H54 (cell line): Measurements from ENCODE around the gene SWAP70.

ENCODE experiments used
- DNase-seq: peaks from one replicate; pipeline ENCODE4 v3.0.0; 2011; ENCODE audit warnings: low spot score, mixed read lengths; ENCODE audit not compliant: insufficient read length
- FAIRE-seq: peaks from 3 replicates; lab custom pipeline; 2011; peaks lifted over from hg19 to GRCh38; lab: Jason Lieb, UNC
- POLR2A ChIP-seq: IDR thresholded peaks from 2 replicates; pipeline ENCODE4 v1.6.1; 2011; ENCODE audit warnings: low read depth, mild to moderate bottlenecking, low read length

The SWAP70 gene

DNA sequence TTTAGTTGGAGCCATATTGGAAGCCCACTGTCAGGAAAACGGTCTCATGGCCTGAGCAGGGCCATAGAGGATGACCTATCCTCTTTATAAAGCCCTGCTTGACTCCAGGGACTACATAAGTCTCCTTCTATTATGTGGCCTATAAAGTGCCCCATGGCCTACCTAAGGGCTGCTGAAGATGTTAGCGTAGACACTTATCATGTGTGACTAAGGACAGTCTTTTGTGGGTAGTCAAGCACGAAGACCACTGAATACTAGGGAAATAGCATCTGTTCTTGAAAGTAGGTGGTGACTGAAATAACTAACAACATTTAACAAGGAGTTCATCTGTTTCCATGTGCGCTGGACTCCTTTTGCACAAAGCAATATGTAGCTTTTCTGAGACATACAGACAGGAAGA, 117.1 kb downstream of the SWAP70 start:
- FAIRE-seq, result no peak
- no peak for TF ChIP-seq POLR2A
- no peak for DNase-seq

DNA sequence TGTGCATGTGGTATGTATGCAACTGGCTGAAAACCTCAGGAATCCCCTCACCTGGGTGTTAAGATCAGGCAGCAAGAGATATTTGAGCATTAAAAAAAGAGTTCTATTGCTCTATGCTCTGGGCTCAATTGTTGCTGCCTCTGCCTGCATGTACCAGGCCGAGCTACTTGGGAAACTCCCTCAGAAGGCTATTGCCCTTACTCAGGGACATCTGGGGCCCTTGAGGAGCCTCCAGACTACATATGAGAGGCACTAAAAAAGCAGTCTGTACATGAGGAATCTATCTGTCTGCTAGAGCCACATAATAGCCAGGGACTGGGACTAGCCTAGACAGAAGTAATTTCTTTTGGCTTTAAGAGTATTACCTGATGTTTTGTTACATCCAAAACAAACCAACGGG, 120.1 kb downstream of the SWAP70 start:
- TF ChIP-seq POLR2A, result no peak
- no peak for DNase-seq
- FAIRE-seq, result no peak

DNA sequence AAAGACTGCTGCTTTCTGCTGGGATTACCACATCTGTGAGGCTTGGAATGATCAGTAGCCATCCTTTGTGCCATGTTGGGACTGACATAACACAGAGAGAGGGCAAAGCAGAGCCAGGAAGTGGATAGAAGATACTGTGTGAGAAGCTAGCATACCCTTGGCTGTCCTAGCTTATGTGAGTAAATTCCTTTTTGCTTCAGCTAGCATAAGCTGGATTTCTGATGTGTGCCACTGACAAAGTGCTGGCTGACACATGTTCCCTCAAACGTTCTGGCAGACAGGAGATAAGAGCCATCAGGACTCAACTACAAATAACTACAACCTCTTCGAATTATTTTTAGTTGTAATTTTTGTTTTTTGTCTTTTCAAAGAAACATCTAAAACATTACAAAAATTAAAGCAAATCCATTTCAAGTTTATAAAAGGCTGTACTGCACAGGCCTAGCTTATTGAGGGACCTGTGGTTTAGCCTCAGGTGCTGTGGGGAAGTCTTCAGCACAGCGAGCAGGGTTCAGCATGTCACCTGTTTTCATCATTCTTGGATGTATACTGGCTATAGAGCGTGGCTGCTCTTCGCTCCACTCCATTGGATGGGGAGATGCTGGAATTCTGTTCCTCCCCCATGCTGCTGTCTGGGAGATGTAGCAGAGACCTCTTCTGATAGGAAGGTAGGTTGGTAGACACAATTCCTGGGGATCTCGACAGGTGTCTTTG, 120.9 kb downstream of the SWAP70 start:
- DNase-seq (no peak), FAIRE-seq (no peak)
- no peak for TF ChIP-seq POLR2A

DNA sequence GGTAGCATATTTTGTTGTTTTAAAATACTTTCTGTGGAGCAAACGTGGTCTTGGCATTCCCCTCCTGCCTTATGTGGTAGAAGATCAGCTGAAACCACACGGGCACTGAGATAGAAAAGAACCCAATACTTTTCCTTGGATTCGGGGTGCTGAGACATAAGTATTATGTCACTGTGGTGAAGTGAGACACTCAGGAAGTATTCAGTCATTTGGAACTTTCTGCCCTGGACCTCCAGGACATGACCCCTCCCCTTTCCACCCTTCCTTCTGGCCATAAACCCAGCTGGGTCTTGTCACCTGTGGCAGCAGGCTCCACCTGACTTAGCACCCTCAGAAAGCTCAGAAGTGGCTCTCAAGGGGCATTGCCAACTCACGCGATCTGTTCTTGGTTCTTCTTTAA, 123.4 kb downstream of the SWAP70 start:
- DNase-seq, result no peak
- TF ChIP-seq POLR2A, result no peak
- FAIRE-seq, result no peak

DNA sequence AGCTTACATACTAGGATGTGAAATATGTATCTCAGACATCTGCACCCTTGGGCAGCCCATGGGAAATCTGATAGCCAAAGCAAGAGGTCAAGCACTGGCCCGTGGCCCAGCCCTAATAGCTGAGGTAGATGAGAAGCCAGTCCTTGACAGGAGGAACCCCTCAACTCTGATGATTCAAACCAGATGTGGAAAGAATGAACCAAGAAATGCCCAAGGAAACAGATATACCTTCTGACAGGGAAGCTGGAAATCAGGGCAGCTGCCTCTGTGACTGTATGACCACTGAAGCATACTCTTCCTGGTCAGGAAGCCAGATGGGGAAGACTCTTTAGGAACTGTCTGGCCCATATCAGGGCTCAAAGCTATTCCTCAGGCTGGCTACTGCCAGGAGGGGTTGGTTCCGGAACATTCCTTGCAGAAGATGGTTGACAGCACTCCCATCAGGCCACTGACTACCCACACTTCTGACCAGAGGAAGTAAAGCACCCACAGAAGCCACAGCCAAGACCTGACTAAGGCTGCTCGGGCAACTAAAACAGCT, 124.2 kb downstream of the SWAP70 start:
- FAIRE-seq, result no peak

DNA sequence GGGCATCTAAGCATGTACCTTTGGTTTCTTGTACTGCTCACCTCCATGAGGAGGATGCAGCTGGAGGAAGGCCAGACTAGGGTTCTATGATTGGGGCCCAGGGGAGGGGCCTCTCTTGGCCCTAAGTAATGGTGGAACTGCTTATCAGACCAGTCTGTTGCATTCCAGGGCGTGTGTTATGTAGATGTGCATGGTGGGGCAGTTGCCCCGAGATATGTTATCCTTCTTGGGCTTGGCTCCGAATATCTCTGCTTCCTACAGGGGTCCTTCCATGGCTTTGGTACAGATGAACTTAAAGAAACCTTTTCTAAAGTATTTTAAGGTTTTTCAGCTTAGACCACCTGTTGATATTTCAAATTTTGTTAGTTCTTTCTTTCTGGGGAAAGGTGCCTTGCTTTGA, 126.0 kb downstream of the SWAP70 start:
- DNase-seq (no peak), FAIRE-seq (no peak)
- TF ChIP-seq POLR2A, result no peak

More for the DNA sequence above, 124.2 kb downstream of the SWAP70 start:
- TF ChIP-seq POLR2A, result no peak
- DNase-seq, result no peak

DNA sequence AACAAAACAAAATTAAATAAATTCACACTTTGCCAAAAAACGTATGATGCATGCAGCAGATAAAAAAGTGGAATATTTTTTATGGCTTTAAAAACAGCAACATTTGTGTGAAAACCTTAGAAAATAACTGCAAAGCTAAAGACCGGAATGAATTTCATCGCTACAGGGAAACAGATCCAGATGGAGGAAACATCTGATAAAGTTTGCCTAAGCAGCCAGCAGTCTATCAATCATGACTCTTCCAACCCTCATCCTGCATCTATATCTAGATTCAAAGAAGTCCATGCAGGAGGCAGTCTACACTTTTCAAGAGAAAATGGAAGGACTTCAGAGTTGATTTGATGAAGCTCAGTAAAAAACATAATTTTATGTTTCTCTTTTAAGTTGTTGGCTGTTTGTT, 126.8 kb downstream of the SWAP70 start:
- no peak for DNase-seq
- no peak for FAIRE-seq
- no peak for TF ChIP-seq POLR2A

DNA sequence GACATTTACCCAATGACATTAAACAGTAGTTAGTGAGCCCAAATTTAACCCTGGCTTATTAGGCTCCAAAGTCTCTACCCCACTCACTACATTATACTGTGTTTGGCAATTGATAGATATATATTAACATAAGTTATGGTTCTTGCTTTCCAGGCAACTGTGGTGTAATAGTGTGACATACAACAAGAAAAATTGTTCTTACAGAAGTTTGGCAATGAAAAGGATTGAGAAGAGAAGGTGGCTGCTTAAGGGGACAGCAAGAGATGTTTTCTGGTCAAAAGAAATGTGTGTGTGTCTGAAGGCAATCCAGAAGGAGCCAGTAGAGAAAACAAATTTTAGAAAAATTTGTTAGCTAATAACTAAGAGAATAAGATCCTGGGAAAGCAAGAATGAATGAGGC, 132.4 kb downstream of the SWAP70 start:
- FAIRE-seq, result no peak

DNA sequence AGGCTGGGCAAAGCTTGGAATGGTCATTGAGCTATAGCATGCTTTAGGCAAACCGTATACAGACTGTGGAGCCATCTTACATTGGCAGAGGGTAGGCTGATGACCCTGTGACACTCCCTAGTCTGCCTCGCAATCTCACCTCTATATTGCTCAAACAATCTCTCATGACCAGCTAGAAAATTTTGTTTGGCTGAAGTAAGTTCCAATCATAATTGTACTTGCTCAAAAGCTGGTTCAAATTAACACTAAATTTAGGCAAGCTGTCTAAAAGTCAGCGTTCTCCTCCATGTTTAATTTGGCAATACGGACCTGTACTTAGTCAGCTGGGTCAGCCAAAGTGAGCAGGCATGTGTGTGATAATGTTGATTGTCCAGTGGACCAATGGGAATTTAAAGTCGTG, 133.0 kb downstream of the SWAP70 start:
- no peak for FAIRE-seq
- no peak for TF ChIP-seq POLR2A
- no peak for DNase-seq

More for the DNA sequence above, 132.4 kb downstream of the SWAP70 start:
- DNase-seq, result no peak
- no peak for TF ChIP-seq POLR2A

DNA sequence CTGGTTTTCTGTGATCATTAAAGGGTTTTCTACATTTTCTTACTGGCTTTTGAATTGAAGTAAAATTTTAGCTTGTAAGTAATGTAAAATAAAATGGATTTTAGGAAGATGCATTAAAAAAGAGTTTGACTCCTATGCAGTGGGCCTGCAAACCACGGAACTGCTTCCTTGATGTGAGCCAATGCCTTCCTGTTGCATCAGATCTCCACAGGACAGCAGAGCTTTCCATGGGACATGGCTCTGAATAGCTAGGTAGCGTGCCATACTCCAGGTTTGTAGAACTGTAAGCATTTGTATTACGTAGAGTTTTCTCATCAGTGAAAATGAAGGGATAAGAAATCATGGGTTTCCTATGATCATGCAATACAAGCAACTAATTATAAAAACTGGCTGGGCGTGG, 133.4 kb downstream of the SWAP70 start:
- DNase-seq (no peak), FAIRE-seq (no peak)
- TF ChIP-seq POLR2A, result no peak

DNA sequence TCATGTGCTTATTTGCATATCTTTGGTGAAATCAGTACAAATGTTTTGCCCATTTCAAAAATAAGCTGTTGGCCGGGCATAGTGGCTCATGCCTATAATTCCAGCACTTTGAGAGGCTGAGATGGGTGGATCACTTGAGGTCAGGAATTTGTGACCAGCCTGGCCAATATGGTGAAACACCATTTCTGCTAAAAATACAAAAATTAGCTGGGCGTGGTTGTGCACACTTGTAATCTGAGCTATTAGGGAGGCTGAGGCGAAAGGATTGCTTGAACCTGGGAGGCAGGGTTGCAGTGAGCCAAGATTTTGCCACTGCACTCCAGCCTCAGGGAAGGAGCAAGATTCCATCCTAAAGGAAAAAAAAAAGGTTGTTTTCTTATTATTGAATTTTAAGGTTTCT, 136.0 kb downstream of the SWAP70 start:
- FAIRE-seq (no peak), DNase-seq (no peak)
- no peak for TF ChIP-seq POLR2A

DNA sequence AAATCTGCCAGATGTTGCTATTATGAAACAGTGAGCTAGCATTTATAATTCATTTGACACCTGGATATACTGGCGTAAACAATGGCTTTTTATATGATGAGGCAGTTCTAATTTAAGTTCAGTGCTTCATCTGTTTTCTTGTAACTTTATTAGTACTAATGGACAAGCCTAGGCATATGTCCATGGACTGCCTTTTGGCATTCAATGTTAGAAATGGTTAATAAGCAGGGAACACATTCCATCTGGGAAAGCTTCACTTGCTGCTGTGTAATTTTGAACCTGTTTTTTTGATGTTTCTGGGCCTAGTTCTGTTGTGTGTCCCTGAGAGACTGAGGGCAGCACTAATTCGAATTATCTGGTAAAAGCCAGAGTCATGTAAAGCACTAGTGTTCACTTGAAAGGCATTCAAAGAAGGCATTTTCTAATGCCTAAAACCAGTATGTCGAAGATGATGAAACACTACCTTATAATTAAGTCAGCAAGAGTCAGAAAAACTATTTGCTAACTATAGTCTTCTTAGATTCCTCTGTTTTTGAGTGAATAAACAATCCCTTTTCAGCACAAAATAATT, 138.5 kb downstream of the SWAP70 start:
- no peak for DNase-seq
- FAIRE-seq, result peak; percentile 92
- TF ChIP-seq POLR2A, result no peak
